ENCODE results near the gene POLL. TPM values are rescaled to one million over a fixed set of nuclear protein-coding genes. Genes with fewer than 3 reads are reported as not detected.

The POLL gene
- total and polyA plus RNA-seq, 5 donors = 13.9 to 27.4 (median 18.8) TPM

GRCh38 chr10:101572785-101573184 is 15.3 kb downstream of the POLL start:
- no peak for ATAC-seq
- H3K4me1 ChIP-seq (ENCODE audit: control insufficient read depth, insufficient read depth, low read length) = no peaks in the 10 kb centered on the region
- no peaks in the 10 kb centered on the region for H3K27me3 ChIP-seq (ENCODE audit: control insufficient read depth, insufficient read depth)
- no peak for DNase-seq
- intact Hi-C loops (cut with DNase I) = loop anchor here in 3 of 4 donors (5.0 to 10.0 kb wide), 4 partner anchors 268 to 410 kb away; no protein-coding TSS in a partner anchor
- H3K4me3 ChIP-seq (ENCODE audit: low read length) = no peak overlapping the region
- H3K9me3 ChIP-seq (ENCODE audit: control insufficient read depth, low read length) = no peaks in the 10 kb centered on the region
- H3K27ac ChIP-seq (ENCODE audit: low read length) = no peak overlapping the region
- 79% methylated on average over 2 of the region's 2 CpGs for WGBS

GRCh38 chr10:101572126-101572525 is 15.9 kb downstream of the POLL start:
- DNase-seq = no peak
- Histone ChIP-seq H3K4me1 (ENCODE audit: control insufficient read depth, insufficient read depth, low read length) (no peaks in the 10 kb centered on the region), H3K27me3 (ENCODE audit: control insufficient read depth, insufficient read depth) (no peaks in the 10 kb centered on the region), H3K4me3 (ENCODE audit: low read length) (no peak overlapping the region), H3K27ac (ENCODE audit: low read length) (no peak overlapping the region), H3K9me3 (ENCODE audit: control insufficient read depth, low read length) (no peaks in the 10 kb centered on the region)
- 94% methylated on average over 7 of the region's 7 CpGs for WGBS
- no peak for ATAC-seq
- intact Hi-C loops (cut with DNase I) = loop anchor here in 3 of 4 donors (5.0 to 10.0 kb wide), 4 partner anchors 267 to 410 kb away; no protein-coding TSS in a partner anchor

GRCh38 chr10:101571271-101571925 is 16.7 kb downstream of the POLL start:
- H3K4me3 ChIP-seq (ENCODE audit: low read length) = no peak overlapping the region
- H3K27me3 ChIP-seq (ENCODE audit: control insufficient read depth, insufficient read depth) = no peaks in the 10 kb centered on the region
- H3K27ac ChIP-seq (ENCODE audit: low read length) = no peak overlapping the region
- DNase-seq (peak in 1 of 3 donors; percentile 43), ATAC-seq (no peak)
- H3K4me1 ChIP-seq (ENCODE audit: control insufficient read depth, insufficient read depth, low read length) = no peaks in the 10 kb centered on the region
- no peaks in the 10 kb centered on the region for H3K9me3 ChIP-seq (ENCODE audit: control insufficient read depth, low read length)
- 66% methylated on average over 8 of the region's 8 CpGs for WGBS
- intact Hi-C loops (cut with DNase I) = loop anchor here (2.0 to 10.0 kb wide), 6 partner anchors 267 to 409 kb away; no protein-coding TSS in a partner anchor

- ATAC-seq = peak; percentile 14 to 23
- Histone ChIP-seq H3K4me1 (ENCODE audit: control insufficient read depth, insufficient read depth, low read length) (no peaks in the 10 kb centered on the region), H3K27ac (ENCODE audit: low read length) (no peak overlapping the region), H3K27me3 (ENCODE audit: control insufficient read depth, insufficient read depth) (no peaks in the 10 kb centered on the region), H3K4me3 (ENCODE audit: low read length) (peak overlapping the region; percentile 72), H3K9me3 (ENCODE audit: control insufficient read depth, low read length) (no peaks in the 10 kb centered on the region)
- DNase-seq = peak; percentile 39 to 72 (median 70)
- intact Hi-C loops (cut with DNase I) = loop anchor here (2.0 to 10.0 kb wide), 6 partner anchors 266 to 408 kb away; no protein-coding TSS in a partner anchor
- WGBS = 7% methylated on average over 37 of the region's 37 CpGs
Measured at GRCh38 chr10:101570428-101571270, 17.4 kb downstream of the POLL start.

- no peak overlapping the region for H3K27ac ChIP-seq (ENCODE audit: low read length)
- H3K27me3 ChIP-seq (ENCODE audit: control insufficient read depth, insufficient read depth) = no peaks in the 10 kb centered on the region
- DNase-seq = peak; percentile 81 to 94 (median 92)
- peak; percentile 89 to 91 for ATAC-seq
- H3K9me3 ChIP-seq (ENCODE audit: control insufficient read depth, low read length) = no peaks in the 10 kb centered on the region
- H3K4me1 ChIP-seq (ENCODE audit: control insufficient read depth, insufficient read depth, low read length) = no peaks in the 10 kb centered on the region
- 1% methylated on average over 56 of the region's 56 CpGs for WGBS
- intact Hi-C loops (cut with DNase I) = loop anchor here (2.0 to 10.0 kb wide), 6 partner anchors 265 to 408 kb away; no protein-coding TSS in a partner anchor
- peak overlapping the region; percentile 72 for H3K4me3 ChIP-seq (ENCODE audit: low read length)
Measured at GRCh38 chr10:101569622-101570427, 18.2 kb downstream of the POLL start.

- intact Hi-C loops (cut with DNase I) = loop anchor here in 2 of 4 donors (5.0 to 10.0 kb wide), 2 partner anchors 294 to 352 kb away; no protein-coding TSS in a partner anchor
- Histone ChIP-seq H3K27ac (ENCODE audit: low read length) (no peak overlapping the region), H3K9me3 (ENCODE audit: control insufficient read depth, low read length) (no peaks in the 10 kb centered on the region), H3K4me1 (ENCODE audit: control insufficient read depth, insufficient read depth, low read length) (no peaks in the 10 kb centered on the region), H3K4me3 (ENCODE audit: low read length) (no peak overlapping the region), H3K27me3 (ENCODE audit: control insufficient read depth, insufficient read depth) (no peaks in the 10 kb centered on the region)
- 10% methylated on average over 11 of the region's 11 CpGs for WGBS
- ATAC-seq (no peak), DNase-seq (peak in 1 of 3 donors; percentile 46)
Measured at GRCh38 chr10:101569323-101569621, 18.8 kb downstream of the POLL start.

- H3K4me3 ChIP-seq (ENCODE audit: low read length) = no peak overlapping the region
- H3K9me3 ChIP-seq (ENCODE audit: control insufficient read depth, low read length) = no peaks in the 10 kb centered on the region
- ATAC-seq = no peak
- H3K27ac ChIP-seq (ENCODE audit: low read length) = no peak overlapping the region
- WGBS = 84% methylated on average over 17 of the region's 17 CpGs
- no peaks in the 10 kb centered on the region for H3K4me1 ChIP-seq (ENCODE audit: control insufficient read depth, insufficient read depth, low read length)
- H3K27me3 ChIP-seq (ENCODE audit: control insufficient read depth, insufficient read depth) = no peaks in the 10 kb centered on the region
- intact Hi-C loops (cut with DNase I) = loop anchor here in 2 of 4 donors (5.0 to 10.0 kb wide), 2 partner anchors 293 to 351 kb away; no protein-coding TSS in a partner anchor
- DNase-seq = peak in 1 of 3 donors; percentile 31
Measured at GRCh38 chr10:101568054-101568745, 19.9 kb downstream of the POLL start.

GRCh38 chr10:101567165-101568006 is 20.7 kb downstream of the POLL start:
- DNase-seq (peak in 1 of 3 donors; percentile 24), ATAC-seq (no peak)
- no peaks in the 10 kb centered on the region for H3K9me3 ChIP-seq (ENCODE audit: control insufficient read depth, low read length)
- no peak overlapping the region for H3K27ac ChIP-seq (ENCODE audit: low read length)
- intact Hi-C loops (cut with DNase I) = loop anchor here in 2 of 4 donors (5.0 to 10.0 kb wide), 2 partner anchors 293 to 350 kb away; no protein-coding TSS in a partner anchor
- WGBS = 65% methylated on average over 7 of the region's 7 CpGs
- H3K4me3 ChIP-seq (ENCODE audit: low read length) = no peak overlapping the region
- no peaks in the 10 kb centered on the region for H3K4me1 ChIP-seq (ENCODE audit: control insufficient read depth, insufficient read depth, low read length)
- H3K27me3 ChIP-seq (ENCODE audit: control insufficient read depth, insufficient read depth) = no peaks in the 10 kb centered on the region

GRCh38 chr10:101566333-101567164 is 21.5 kb downstream of the POLL start:
- no peaks in the 10 kb centered on the region for H3K4me1 ChIP-seq (ENCODE audit: control insufficient read depth, insufficient read depth, low read length)
- intact Hi-C loops (cut with DNase I) = loop anchor here in 2 of 4 donors (5.0 to 10.0 kb wide), 2 partner anchors 292 to 349 kb away; no protein-coding TSS in a partner anchor
- peak overlapping the region; percentile 8 for H3K4me3 ChIP-seq (ENCODE audit: low read length)
- H3K27ac ChIP-seq (ENCODE audit: low read length) = no peak overlapping the region
- WGBS = 10% methylated on average over 59 of the region's 59 CpGs
- ATAC-seq = no peak
- no peaks in the 10 kb centered on the region for H3K9me3 ChIP-seq (ENCODE audit: control insufficient read depth, low read length)
- no peaks in the 10 kb centered on the region for H3K27me3 ChIP-seq (ENCODE audit: control insufficient read depth, insufficient read depth)
- peak in 1 of 3 donors; percentile 67 for DNase-seq
